GM12892 (cell line): ENCODE results near the gene LAMTOR4.

ENCODE experiments used
- POLR2A ChIP-seq: IDR thresholded peaks from 2 replicates; pipeline ENCODE4 v1.6.1; 2011; ENCODE audit warnings: low read depth, low read length, control low read depth
- TAF1 ChIP-seq: IDR thresholded peaks from 2 replicates; pipeline ENCODE4 v1.6.1; 2011; ENCODE audit warnings: low read depth, mild to moderate bottlenecking, control low read depth, low read length, borderline replicate concordance

- TF ChIP-seq POLR2A (no peak), TAF1 (no peak)
Observed at GRCh38 chr7:100148225-100148558, 526 bp upstream of the LAMTOR4 start.
